Kidney capillary endothelial cell (primary cell): ENCODE results near the gene PDE4B.

Source experiments
- DNase-seq: peaks from one replicate; pipeline ENCODE4 v3.0.0-alpha.2; 2018; ENCODE audit warnings: low spot score

The PDE4B gene

GRCh38 chr1:66240491-66241484, 448.1 kb downstream of the PDE4B start:
- DNase-seq, result no peak

GRCh38 chr1:66242646-66243547, 450.2 kb downstream of the PDE4B start:
- peak; percentile 79 for DNase-seq

DNA sequence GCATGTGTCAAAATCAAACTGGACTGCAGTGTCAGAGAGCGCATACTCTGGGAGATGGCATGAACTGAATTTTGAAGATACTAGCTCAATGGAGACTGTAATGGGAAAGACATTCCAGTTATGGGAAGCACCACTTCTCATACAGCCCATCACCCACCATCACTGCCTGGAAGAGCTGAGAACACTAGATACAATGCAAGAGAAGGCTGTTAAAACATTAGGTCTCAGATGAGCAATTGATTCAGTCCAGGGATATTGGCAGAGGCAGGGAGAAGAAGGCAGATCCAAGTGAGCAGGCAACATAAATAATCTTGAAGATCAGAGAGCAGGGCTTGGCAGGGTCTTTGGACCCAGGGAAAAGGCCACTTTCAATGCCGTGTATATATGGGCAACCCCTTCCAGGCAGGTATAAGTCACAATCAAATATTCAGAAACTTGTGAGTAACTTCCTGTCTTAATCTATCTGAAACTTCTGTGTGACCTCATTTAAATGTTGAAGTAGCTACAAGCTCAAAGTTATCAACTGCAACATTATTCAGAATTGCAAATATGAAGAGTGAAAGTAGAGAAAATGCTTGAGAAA, 450.9 kb downstream of the PDE4B start:
- DNase-seq, result no peak

DNA sequence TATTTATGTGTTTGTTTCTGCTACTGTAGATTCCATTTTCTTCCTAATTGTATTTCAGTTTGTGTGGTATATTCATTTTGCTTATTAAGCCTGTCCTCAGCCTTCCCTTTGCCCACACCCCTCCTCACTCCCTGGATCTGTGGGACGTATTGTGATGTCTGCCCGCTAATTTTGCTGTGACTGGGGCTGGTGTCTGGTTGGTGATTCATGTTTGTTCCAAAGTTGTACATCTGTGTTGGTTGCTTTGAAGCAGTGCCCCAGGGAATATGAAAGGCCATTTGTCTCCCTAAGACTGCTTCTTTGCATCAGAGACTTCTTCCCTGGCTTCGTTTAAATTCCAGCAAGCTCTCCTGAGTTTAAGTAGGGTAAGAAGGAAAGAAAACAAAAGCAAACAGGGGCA, 451.7 kb downstream of the PDE4B start:
- no peak for DNase-seq

GRCh38 chr1:66245691-66246090, 453.0 kb downstream of the PDE4B start:
- DNase-seq, result no peak

DNA sequence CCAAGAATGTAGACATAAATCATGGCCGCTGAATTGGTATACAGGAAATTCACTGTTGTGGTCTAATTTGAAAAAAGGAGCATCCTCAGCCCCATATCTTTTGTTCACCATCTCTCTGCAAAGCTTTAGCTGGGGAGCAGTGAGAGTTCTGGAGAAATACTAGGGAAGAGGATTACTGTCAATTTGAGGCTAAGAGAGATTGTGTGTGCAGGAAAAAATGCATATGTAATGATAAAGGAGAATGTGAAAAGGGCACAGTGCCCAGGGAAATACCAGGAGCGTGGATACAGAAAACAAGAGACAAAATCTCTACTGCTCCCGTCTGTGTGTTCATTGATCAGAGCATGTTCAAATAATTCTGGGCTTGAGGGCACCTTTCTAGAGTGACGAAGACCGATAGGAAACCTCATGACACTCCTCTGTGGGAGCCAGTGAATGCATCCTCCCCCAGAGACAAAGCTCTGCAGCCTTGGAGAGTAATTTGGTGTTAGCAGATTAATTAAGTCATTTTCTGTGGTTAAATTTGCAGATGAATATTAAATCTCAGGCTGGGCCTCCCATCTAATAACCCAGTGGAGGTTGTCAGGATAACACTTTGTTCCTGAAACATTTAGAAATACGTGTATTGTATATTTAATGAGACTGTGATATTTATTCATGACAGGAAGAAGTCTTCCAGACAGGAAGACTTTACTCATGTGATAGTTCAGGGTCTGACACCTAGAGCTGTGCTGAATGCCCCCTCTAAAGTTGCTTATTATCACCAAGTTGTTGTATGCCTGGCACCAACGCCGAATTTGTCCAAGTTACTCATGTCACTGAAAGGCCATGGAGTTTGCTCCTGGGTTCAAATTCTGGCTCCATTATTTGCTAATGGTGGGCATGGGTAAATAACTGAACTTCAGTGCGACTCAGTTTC, 453.9 kb downstream of the PDE4B start:
- no peak for DNase-seq

GRCh38 chr1:66247415-66248208, 454.9 kb downstream of the PDE4B start:
- DNase-seq, result no peak

GRCh38 chr1:66248257-66248656, 455.6 kb downstream of the PDE4B start:
- DNase-seq, result no peak

DNA sequence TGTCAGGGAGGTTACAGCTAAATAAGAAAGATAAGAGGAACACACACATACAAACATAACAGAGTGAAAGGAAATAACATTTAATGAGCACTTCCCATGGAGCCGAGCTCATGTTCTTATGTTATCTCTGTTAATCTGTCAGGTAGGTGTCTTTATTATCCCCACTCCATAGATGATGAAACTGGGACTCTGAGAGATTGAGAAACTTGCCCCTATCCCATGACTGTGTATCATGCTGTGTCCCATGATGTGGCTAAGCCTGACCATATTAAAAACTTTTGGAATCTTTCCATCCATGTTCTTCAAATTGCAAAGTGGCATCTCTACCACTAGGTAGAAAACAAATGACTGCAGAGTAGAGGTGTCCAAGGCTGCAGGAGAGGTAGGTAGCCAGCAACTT, 456.1 kb downstream of the PDE4B start:
- no peak for DNase-seq

GRCh38 chr1:66250075-66250474, 457.4 kb downstream of the PDE4B start:
- no peak for DNase-seq

- no peak for DNase-seq
Measured at GRCh38 chr1:66250478-66250877, 457.8 kb downstream of the PDE4B start.

DNA sequence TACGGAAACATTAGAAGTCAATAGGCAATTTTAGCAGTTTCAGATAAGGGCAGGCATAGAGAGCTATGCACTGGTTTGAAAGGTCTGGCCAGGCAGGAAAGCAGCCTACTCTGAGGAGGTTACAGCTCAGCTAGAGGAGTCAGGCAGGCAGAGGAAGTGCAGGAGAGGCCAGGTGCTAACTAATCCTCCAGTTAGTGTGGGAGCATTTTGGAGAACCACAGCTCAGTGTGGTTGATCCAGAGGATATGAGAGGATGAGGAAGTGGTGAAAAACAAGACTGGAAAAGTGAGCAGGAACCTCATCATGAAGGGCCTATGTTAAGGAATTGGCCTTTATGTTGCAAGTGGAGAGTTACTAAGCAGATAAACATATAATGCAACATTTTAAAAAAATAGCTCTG, 458.9 kb downstream of the PDE4B start:
- no peak for DNase-seq

DNA sequence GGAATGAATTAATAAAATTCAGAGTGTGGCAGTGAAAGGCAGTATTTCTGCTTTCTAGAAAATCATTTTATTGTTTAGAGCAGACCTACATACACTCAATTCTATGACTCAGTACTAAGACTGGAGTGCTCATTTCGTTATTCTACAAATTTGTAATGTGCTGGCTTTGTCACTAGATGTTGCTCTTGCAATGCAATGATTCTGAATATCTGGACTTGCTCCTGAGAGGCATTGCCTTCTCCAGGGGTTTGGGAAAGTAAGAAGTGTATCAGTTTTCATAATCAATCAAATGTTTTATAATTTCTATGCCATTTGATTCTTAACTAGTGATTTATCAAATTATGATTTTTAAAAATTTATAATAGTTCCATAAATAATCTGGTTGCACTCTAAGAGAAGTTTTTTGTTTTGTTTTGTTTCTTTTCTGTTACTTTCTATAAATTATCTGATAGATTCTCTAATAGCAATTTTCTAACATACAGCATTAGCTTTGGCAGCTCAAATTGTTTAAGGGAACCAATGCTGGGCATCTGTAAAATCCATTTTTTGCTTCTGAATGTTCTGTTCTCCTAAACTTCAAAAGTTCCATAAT, 460.7 kb downstream of the PDE4B start:
- peak; percentile 77 for DNase-seq

- DNase-seq, result no peak
Measured at GRCh38 chr1:66254785-66255184, 462.1 kb downstream of the PDE4B start.

- DNase-seq, result no peak
Measured at GRCh38 chr1:66256629-66257572, 464.2 kb downstream of the PDE4B start.

GRCh38 chr1:66258404-66259105, 465.9 kb downstream of the PDE4B start:
- no peak for DNase-seq

DNA sequence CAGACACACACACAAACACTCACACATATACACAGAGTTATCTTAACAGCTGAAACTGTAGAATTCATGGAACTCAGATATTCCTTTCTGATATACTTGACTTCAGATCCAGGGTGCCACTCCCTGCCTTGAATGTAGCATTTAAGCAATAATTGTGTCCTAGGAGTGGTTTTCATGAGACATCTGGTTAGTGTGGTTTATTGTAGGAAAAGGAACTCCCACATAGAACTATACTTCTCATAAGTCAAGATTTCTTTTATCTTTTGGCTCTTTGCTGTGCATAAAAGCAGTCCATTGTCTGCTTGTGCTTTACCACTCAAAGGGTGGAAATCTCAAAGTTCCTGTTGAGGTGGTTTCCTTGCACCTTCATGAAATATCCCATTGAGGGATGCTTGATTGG, 468.7 kb downstream of the PDE4B start:
- DNase-seq, result no peak
